ENCODE measurements around the gene INPP5B. TPM values are rescaled to one million over a fixed set of nuclear protein-coding genes. Genes with fewer than 3 reads are reported as not detected.

INPP5B gene
- total and polyA plus RNA-seq, 10 of the 15 experiments (the other 5 are each of a cell fraction or from before 2014, with no cell fraction given) = 10.9 to 54.4 (median 26.9) TPM

- H3K79me2 ChIP-seq (ENCODE audit: control insufficient read depth, insufficient read depth, low read length) = peaks cover 8% of the 10 kb centered on the region
- no TSS peak for BruUV-seq (replicated peaks)
- intact Hi-C loops (cut with micrococcal nuclease; ENCODE audit: unreplicated experiment) (loop anchor here (2.0 kb wide), 1 partner anchor 21 kb away; no protein-coding TSS in a partner anchor), in situ Hi-C loops (cut with MboI) (no loop called here)
- peak overlapping the region; percentile 27 for H3K9ac ChIP-seq (ENCODE audit: control insufficient read depth, insufficient read depth, low read length)
- peaks cover 4% of the 10 kb centered on the region; the same call in 2 of the 3 replicates for H3K9me3 ChIP-seq (replicated peaks; ENCODE audit: control insufficient read depth, insufficient read depth, low read length)
- H3K27me3 ChIP-seq (replicated peaks in 1 of 2; ENCODE audit: control insufficient read depth in 2 of 2, insufficient read depth in 2 of 2, low read length in 1 of 2) = no peaks in the 10 kb centered on the region
- 0 out of 2 replicates have a peak, but pooled peaks have one; percentile 7 for TF ChIP-seq NFIC (IDR thresholded peaks at IDR 0.05; ENCODE audit: low read depth, low read length)
- no peak for TF ChIP-seq SIN3A (IDR thresholded peaks at IDR 0.05; ENCODE audit: low read depth, low read length)
- peak; percentile 2 to 70; a peak in 1 of 4 replicates for TF ChIP-seq IKZF2 (IDR thresholded peaks at IDR 0.05)
- TF ChIP-seq EED (IDR thresholded peaks at IDR 0.05; ENCODE audit: low read depth) = no peak
- TF ChIP-seq RCOR1 (conservative IDR thresholded peaks at IDR 0.05; ENCODE audit: low read depth, low read length) = no peak
- no peak for TF ChIP-seq CBFB (IDR thresholded peaks at IDR 0.05; ENCODE audit: low read depth)
- TF ChIP-seq HDAC2 (IDR thresholded peaks at IDR 0.05) = no peak
- TF ChIP-seq NR2F1 (conservative IDR thresholded peaks at IDR 0.05) = no peak
- no peak for TF ChIP-seq SREBF2 (IDR thresholded peaks at IDR 0.05; ENCODE audit: low read length)
- no peak for TF ChIP-seq ZNF24 (IDR thresholded peaks at IDR 0.05)
- no peak for TF ChIP-seq SUZ12 (IDR thresholded peaks at IDR 0.05; ENCODE audit: unreplicated experiment)
- no peak for TF ChIP-seq GABPA (IDR thresholded peaks at IDR 0.05; ENCODE audit: low read depth)
- TF ChIP-seq YY1 (IDR thresholded peaks at IDR 0.05; ENCODE audit: low read depth, low read length) = no peak
- no peak for TF ChIP-seq DPF2 (IDR thresholded peaks at IDR 0.05)
- peak; percentile 68 for TF ChIP-seq IKZF1 (conservative IDR thresholded peaks at IDR 0.05)
- no peak for TF ChIP-seq ASH2L (IDR thresholded peaks at IDR 0.05; ENCODE audit: borderline replicate concordance, low read depth)
- TF ChIP-seq REST (IDR thresholded peaks at IDR 0.05; ENCODE audit: low read depth, low read length) = no peak
- TF ChIP-seq TAF1 (IDR thresholded peaks at IDR 0.05; ENCODE audit: borderline replicate concordance, low read depth, low read length) = no peak
- TF ChIP-seq POU2F2 (IDR thresholded peaks at IDR 0.05; ENCODE audit: borderline replicate concordance, low read depth, low read length) = no peak
- TF ChIP-seq TBL1XR1 (IDR thresholded peaks at IDR 0.05; ENCODE audit: low read depth, low read length) = no peak
- TF ChIP-seq TCF12 (IDR thresholded peaks at IDR 0.05; ENCODE audit: low read depth, low read length) = no peak
- TF ChIP-seq BCL3 (IDR thresholded peaks at IDR 0.05; ENCODE audit: borderline replicate concordance, insufficient read depth, low read depth, low read length, poor library complexity, severe bottlenecking) = no peak
- 21% methylated on average over 6 of the region's 6 CpGs for WGBS (ENCODE audit: insufficient coverage, insufficient replicate concordance, low lambda C conversion rate, missing lambda C conversion rate)
- CTCF ChIA-PET = interaction anchor here (0.6 to 3.4 kb wide), 9 partner anchors 10 to 956 kb away, joined by 3 to 19 read pairs (median 6); no protein-coding TSS in a partner anchor
- POLR2A ChIA-PET = interaction anchor here (0.6 to 4.4 kb wide), 8 partner anchors 19 to 46 kb away, joined by 3 to 26 read pairs (median 8); partner anchors contain the start of gene INPP5B
- DNase-seq (ENCODE audit: low read depth, low spot score) = no peak
- RAD21 ChIA-PET (ENCODE audit: unreplicated experiment) = interaction anchor here (1.1 to 4.2 kb wide), 9 partner anchors 9 to 126 kb away, joined by 4 to 30 read pairs (median 5); partner anchors contain the start of gene SF3A3
- peak overlapping the region; percentile 87 for H3K27ac ChIP-seq (ENCODE audit: control insufficient read depth, insufficient read depth)
- no peak overlapping the region for H3K4me3 ChIP-seq
- H3K4me2 ChIP-seq (ENCODE audit: control insufficient read depth, insufficient read depth) = peak overlapping the region; percentile 32; the same call in 1 of the 2 replicates
- H3K4me1 ChIP-seq (ENCODE audit: control insufficient read depth, insufficient read depth, low read length) = peaks cover 15% of the 10 kb centered on the region
- peak; percentile 39 for ATAC-seq
- no peak overlapping the region for H2AFZ ChIP-seq (ENCODE audit: control insufficient read depth, low read depth, low read length)
- no peak for FAIRE-seq
- peaks cover 0 to 11% of the 10 kb centered on the region in 2 experiments; a peak in 3 of 4 replicates for H3K36me3 ChIP-seq (ENCODE audit: control insufficient read depth in 2 of 2, insufficient read depth in 2 of 2, low read length in 1 of 2)
- SMC1A ChIA-PET (ENCODE audit: uncharacterized antibody, unreplicated experiment) = interaction anchor here (1.0 to 3.6 kb wide), 9 partner anchors 9 to 86 kb away, joined by 3 to 25 read pairs (median 10); partner anchors contain the start of gene INPP5B
- no peaks in the 10 kb centered on the region for H4K20me1 ChIP-seq (ENCODE audit: control insufficient read depth, insufficient read depth)
Observed at GRCh38 chr1:37901893-37902225, 45.0 kb downstream of the INPP5B start.
